B cell (primary cell): ENCODE data around the gene CELF2. TPM values are rescaled to one million over a fixed set of nuclear protein-coding genes. Genes with fewer than 3 reads are reported as not detected.

Experiments used
- ATAC-seq: fragments of 200-7000 bp; cut with Tn5 transposase; one replicate; pipeline ENCODE4 v1.10.0; 2021; ENCODE audit warnings: low read depth, mild to moderate bottlenecking, moderate number of reproducible peaks, moderate library complexity
- CTCF ChIA-PET: fragments of 350-600 bp; sonication (Branson Sonifier 250); formaldehyde crosslinking; loops from one replicate; lab custom pipeline; 2021; ENCODE audit warnings: antibody characterized with exemption, inconsistent platforms; lab: Charles Lee
- POLR2A ChIA-PET: fragments of 350-600 bp; sonication (Branson Sonifier 250); formaldehyde crosslinking; loops from one replicate; lab custom pipeline; 2021; ENCODE audit warnings: antibody characterized with exemption; lab: Charles Lee
- DNase-seq: peaks from one replicate; pipeline ENCODE4 v3.0.0; 2013
- H2AFZ ChIP-seq: 2 replicates; pipeline ENCODE4 v1.6.1; 2012; ENCODE audit warnings: mild to moderate bottlenecking, low read depth, low read length; ENCODE audit not compliant: insufficient read depth, poor library complexity, severe bottlenecking
- H3K27ac ChIP-seq, 2 donors: 1 replicate in 1 of 2; 2 replicates in 1 of 2; pipeline ENCODE4 v1.5.1; 2012 to 2013; ENCODE audit warnings: low read length in 2 of 2, mild to moderate bottlenecking in 2 of 2, moderate library complexity in 1 of 2
- H3K27me3 ChIP-seq, 4 experiments: fragments of 200-600 bp in 1 of 4; sonication (generic) in 1 of 4; replicated peaks in 1 of 4; 1 replicate in 2 of 4; 2 replicates in 2 of 4; pipeline versions ENCODE4 v1.6.1 to v1.7.0; 2013 to 2016; ENCODE audit warnings: low read length in 3 of 4, mild to moderate bottlenecking in 2 of 4, mixed read lengths in 1 of 4, moderate library complexity in 1 of 4; ENCODE audit not compliant: insufficient read depth in 4 of 4, control insufficient read depth in 3 of 4; ENCODE audit errors: control extremely low read depth in 1 of 4
- H3K36me3 ChIP-seq, 2 experiments: replicated peaks in 1 of 2; 1 replicate in 1 of 2; 2 replicates in 1 of 2; pipeline versions ENCODE4 v1.6.1 to v1.7.1; 2013; ENCODE audit warnings: low read length in 1 of 2; ENCODE audit not compliant: insufficient read depth in 2 of 2, control insufficient read depth in 1 of 2; ENCODE audit errors: control extremely low read depth in 1 of 2, extremely low read depth in 1 of 2
- H3K4me1 ChIP-seq, 2 donors: fragments of 200-600 bp in 1 of 2; sonication (generic) in 1 of 2; 1 replicate in 1 of 2; 2 replicates in 1 of 2; pipeline versions ENCODE4 v1.5.1 to v1.6.1; 2013 to 2017; ENCODE audit warnings: low read length in 2 of 2; ENCODE audit not compliant: control insufficient read depth in 2 of 2, insufficient read depth in 2 of 2
- H3K4me2 ChIP-seq: replicated peaks from 2 replicates; pipeline ENCODE3; 2012; ENCODE audit warnings: mild to moderate bottlenecking, low read depth, low read length; ENCODE audit not compliant: poor library complexity, severe bottlenecking
- H3K4me3 ChIP-seq, 5 experiments: fragments of 200-600 bp in 1 of 5; sonication (generic) in 1 of 5; 1 replicate in 3 of 5; 2 replicates in 2 of 5; pipeline versions ENCODE4 v1.5.1 to v1.7.0; 2011 to 2016; ENCODE audit warnings: low read length in 4 of 5, mild to moderate bottlenecking in 4 of 5, low read depth in 2 of 5, control low read depth in 1 of 5, moderate library complexity in 1 of 5; ENCODE audit not compliant: insufficient read depth in 1 of 5; ENCODE audit errors: control extremely low read depth in 1 of 5, extremely low read depth in 1 of 5
- H3K79me2 ChIP-seq: fragments of 200-600 bp; sonication (generic); one replicate; pipeline ENCODE4 v1.6.0; 2016; ENCODE audit warnings: low read length; ENCODE audit not compliant: control insufficient read depth, insufficient read depth
- H3K9ac ChIP-seq: fragments of 200-600 bp; sonication (generic); 2 replicates; pipeline ENCODE4 v1.6.1; 2017; ENCODE audit warnings: mild to moderate bottlenecking, low read length, moderate library complexity
- H3K9me3 ChIP-seq, 3 donors: one replicate each; pipeline versions ENCODE4 v1.6.1 to v1.7.1; 2013; ENCODE audit warnings: low read length in 2 of 3; ENCODE audit not compliant: control insufficient read depth in 2 of 3, insufficient read depth in 1 of 3; ENCODE audit errors: control extremely low read depth in 1 of 3
- H4K20me1 ChIP-seq: 2 replicates; pipeline ENCODE4 v1.6.0; 2012; ENCODE audit warnings: mild to moderate bottlenecking, low read length; ENCODE audit not compliant: insufficient read depth, control insufficient read depth, poor library complexity, severe bottlenecking
- H3K27ac Mint-ChIP-seq: one replicate; pipeline ENCODE4 v1.8.0; 2021; ENCODE audit warnings: mixed read lengths
- H3K27me3 Mint-ChIP-seq: one replicate; pipeline ENCODE4 v1.8.0; 2021; ENCODE audit warnings: mixed read lengths
- H3K4me1 Mint-ChIP-seq: one replicate; pipeline ENCODE4 v1.8.0; 2021; ENCODE audit warnings: mixed read lengths
- H3K4me3 Mint-ChIP-seq: one replicate; pipeline ENCODE4 v1.8.0; 2021; ENCODE audit warnings: mixed read lengths
- H3K9me3 Mint-ChIP-seq: one replicate; pipeline ENCODE4 v1.8.0; 2022; ENCODE audit warnings: mixed read lengths; ENCODE audit not compliant: insufficient read depth
- CTCF ChIP-seq: fragments of 200-600 bp; IDR thresholded peaks from one replicate; pipeline ENCODE4 v1.8.0; 2022; ENCODE audit warnings: antibody characterized with exemption, mild to moderate bottlenecking
- EZH2 ChIP-seq: IDR thresholded peaks from 2 replicates; pipeline ENCODE4 v1.6.1; 2012; ENCODE audit warnings: borderline replicate concordance, low read depth, mild to moderate bottlenecking, moderate library complexity, low read length; ENCODE audit not compliant: insufficient read depth, poor library complexity, severe bottlenecking
- WGBS: methylation state at CpG from one replicate; pipeline ENCODE4 v1.1.5; 2013; ENCODE audit warnings: missing lambda C conversion rate; ENCODE audit not compliant: insufficient coverage; 5-methylcytosine and 5-hydroxymethylcytosine counted together
- intact Hi-C: fragments of 100-400 bp; cut with micrococcal nuclease; formaldehyde crosslinking; loops from one replicate; pipeline ENCODE4 v1.10.0; 2022
- polyA plus RNA-seq: library from polyadenylated mRNA; depleted of rRNA; stranded (reverse); fragments of >200 nt; gene quantifications from 2 replicates; pipeline ENCODE4 v1.2.3, GENCODE V29; 2012
- total RNA-seq, 2 donors: library from RNA; stranded (reverse); fragments of 120-200 nt in 1 of 2; gene quantifications; 1 replicate in 1 of 2; 2 replicates in 1 of 2; pipeline versions ENCODE4 v1.2.3 to v1.2.4, GENCODE V29; 2013 to 2022

CELF2 gene
- total and polyA plus RNA-seq, 2 donors (not counting 1 experiment from before 2014, with no cell fraction given) = 59.5 to 112 TPM

DNA sequence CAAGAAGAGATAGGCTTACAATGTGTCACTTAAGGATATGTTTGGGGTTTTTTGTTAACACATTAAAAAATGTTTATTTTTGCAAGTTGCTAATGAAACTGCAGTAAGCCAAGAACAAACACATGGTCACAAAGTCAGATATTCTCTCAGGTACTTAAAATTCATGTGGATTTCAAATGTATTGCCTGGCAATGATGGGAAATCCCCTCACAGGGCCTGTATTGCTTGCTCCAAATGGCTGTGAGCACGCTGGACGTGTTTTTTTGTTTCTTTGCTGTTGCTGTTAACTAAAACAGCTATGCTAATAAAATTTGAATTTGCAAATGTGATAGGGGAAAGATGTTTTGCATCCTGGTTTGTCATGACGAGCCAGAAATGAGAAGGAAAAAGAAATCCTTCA lies 3.8 kb upstream of the CELF2 start:
- Mint-ChIP-seq H3K27ac (no peak overlapping the region), H3K4me3 (no peak overlapping the region), H3K4me1 (peaks cover 14% of the 10 kb centered on the region), H3K9me3 (no peaks in the 10 kb centered on the region), H3K27me3 (peaks cover 73% of the 10 kb centered on the region)
- no peak overlapping the region for H3K4me2 ChIP-seq
- H3K9ac ChIP-seq = no peak overlapping the region
- no peak for DNase-seq
- H2AFZ ChIP-seq = no peak overlapping the region
- no peak overlapping the region for H3K27ac ChIP-seq
- H3K27me3 ChIP-seq = peaks cover 0 to 45% (median 30%) of the 10 kb centered on the region in 4 experiments
- TF ChIP-seq CTCF (no peak), EZH2 (no peak)
- H4K20me1 ChIP-seq = no peaks in the 10 kb centered on the region
- peaks cover 7 to 11% of the 10 kb centered on the region in 2 donors for H3K4me1 ChIP-seq
- WGBS = 87% methylated on average over 3 of the region's 3 CpGs
- H3K36me3 ChIP-seq = no peaks in the 10 kb centered on the region
- no peak for ATAC-seq
- H3K9me3 ChIP-seq = no peaks in the 10 kb centered on the region
- POLR2A ChIA-PET = no interaction called here
- intact Hi-C loops = loop anchor here (10.0 kb wide), 1 partner anchor 251 kb away; no protein-coding TSS in a partner anchor
- CTCF ChIA-PET = no interaction called here
- H3K4me3 ChIP-seq = no peak overlapping the region
- H3K79me2 ChIP-seq = no peaks in the 10 kb centered on the region

- ATAC-seq (no peak), DNase-seq (no peak)
- Mint-ChIP-seq H3K27ac (no peak overlapping the region), H3K9me3 (no peaks in the 10 kb centered on the region), H3K4me1 (peaks cover 20% of the 10 kb centered on the region), H3K27me3 (peaks cover 74% of the 10 kb centered on the region), H3K4me3 (no peak overlapping the region)
- Histone ChIP-seq H3K9ac (no peak overlapping the region), H3K4me2 (no peak overlapping the region), H2AFZ (no peak overlapping the region), H3K79me2 (no peaks in the 10 kb centered on the region), H3K27ac (no peak overlapping the region), H3K36me3 (no peaks in the 10 kb centered on the region), H3K4me3 (no peak overlapping the region), H4K20me1 (no peaks in the 10 kb centered on the region), H3K27me3 (peaks cover 0 to 55% (median 37%) of the 10 kb centered on the region in 4 experiments), H3K9me3 (no peaks in the 10 kb centered on the region), H3K4me1 (peaks cover 8 to 16% of the 10 kb centered on the region in 2 donors)
- WGBS = 92% methylated on average over 8 of the region's 14 CpGs
- intact Hi-C loops = loop anchor here (5.0 to 10.0 kb wide), 2 partner anchors 147 to 250 kb away; no protein-coding TSS in a partner anchor
- ChIA-PET CTCF (no interaction called here), POLR2A (no interaction called here)
- TF ChIP-seq EZH2 = no peak
- no peak for TF ChIP-seq CTCF
Measured at GRCh38 chr10:11014671-11015445, 2.8 kb upstream of the CELF2 start.
